Colonic mucosa (tissue), 4 donors: ENCODE measurements around the gene CHST5. TPM values are rescaled to one million over a fixed set of nuclear protein-coding genes. Genes with fewer than 3 reads are reported as not detected.

Source experiments
- DNase-seq: peaks from one replicate; pipeline ENCODE4 v3.0.0-alpha.2; 2020
- H3K27ac ChIP-seq: fragments of 200-600 bp; one replicate; pipeline ENCODE4 v1.8.0; 2021
- H3K27me3 ChIP-seq: fragments of 200-600 bp; one replicate; pipeline ENCODE4 v1.8.0; 2021
- H3K36me3 ChIP-seq: fragments of 200-600 bp; one replicate; pipeline ENCODE4 v1.8.0; 2021
- H3K4me1 ChIP-seq: fragments of 200-600 bp; one replicate; pipeline ENCODE4 v1.8.0; 2021; ENCODE audit warnings: mild to moderate bottlenecking
- H3K4me3 ChIP-seq: fragments of 200-600 bp; one replicate; pipeline ENCODE4 v1.8.0; 2021
- H3K9ac ChIP-seq, 2 donors: one replicate each; pipeline ENCODE4 v1.7.0; 2013; ENCODE audit warnings: control low read depth in 2 of 2, low read depth in 2 of 2, low read length in 2 of 2
- H3K9me3 ChIP-seq: fragments of 200-600 bp; one replicate; pipeline ENCODE4 v1.8.0; 2021
- CTCF ChIP-seq: fragments of 200-600 bp; IDR thresholded peaks from one replicate; pipeline ENCODE4 v1.8.0; 2022; ENCODE audit warnings: antibody characterized with exemption, mild to moderate bottlenecking
- intact Hi-C: fragments of 100-400 bp; cut with DNase I; formaldehyde crosslinking; loops from one replicate; pipeline ENCODE4 v1.14.1; 2022
- total RNA-seq, 2 donors: library from RNA; stranded (reverse); fragmentation: NEBNext Ultra II Directional in 1 of 2; extraction: Animal tissue kit (Norgen Biotek cat#: 25700) in 1 of 2; gene quantifications; one replicate each; pipeline ENCODE4 v1.2.1, GENCODE V29; 2021
- donor health status: healthy.
- donor health status: DM: no; HTN: no; CAD: no.
- donor health status: DM: no; HTN: no; CAD: no.

CHST5 gene
- total RNA-seq, 2 donors from 2014 or later, result 107 to 142 TPM

DNA sequence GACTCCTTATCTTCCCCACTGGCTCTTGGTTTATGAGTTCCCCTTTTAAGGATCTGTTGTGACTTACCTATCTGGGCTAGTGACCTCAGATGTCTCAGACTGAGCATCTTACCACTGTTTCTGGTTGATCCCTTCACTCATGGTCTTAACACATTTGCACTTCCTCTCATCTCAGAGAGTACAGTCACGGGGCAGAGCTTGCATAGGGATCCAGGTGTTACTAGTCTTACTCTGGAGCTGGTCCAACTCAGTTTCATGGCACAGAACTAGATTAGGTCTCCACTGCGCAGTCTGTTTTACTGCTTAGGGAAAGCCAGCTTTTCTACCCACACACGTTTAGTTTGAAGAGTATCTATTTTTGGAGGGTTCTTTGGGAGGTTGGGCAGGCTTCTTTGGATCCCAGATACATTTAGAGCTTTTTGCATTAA lies 40.5 kb upstream of the CHST5 start:
- H3K36me3 ChIP-seq, result peaks cover 22% of the 10 kb centered on the region
- H3K27ac ChIP-seq, result no peak overlapping the region

DNA sequence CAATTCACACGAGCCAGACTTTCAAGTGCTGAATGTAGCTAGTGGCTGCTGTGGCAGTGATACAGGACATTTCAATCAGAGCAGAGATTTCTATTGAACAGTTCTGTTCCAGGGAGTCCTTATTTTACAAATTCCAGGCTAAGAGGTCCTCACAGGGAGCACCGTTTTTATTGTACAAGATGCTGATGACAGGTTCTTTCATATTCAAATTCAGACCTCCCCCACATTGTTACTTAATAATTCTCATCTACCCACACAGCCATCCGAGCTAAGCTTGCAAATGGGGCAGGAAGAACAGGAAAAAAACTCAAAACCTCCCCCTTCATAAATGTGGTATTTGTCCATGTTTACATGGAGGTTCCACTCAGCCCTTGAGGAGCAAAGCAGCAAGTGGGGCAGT lies 40.0 kb upstream of the CHST5 start:
- no peak for DNase-seq
- Histone ChIP-seq H3K9me3 (no peaks in the 10 kb centered on the region), H3K9ac (no peak overlapping the region), H3K27me3 (no peaks in the 10 kb centered on the region), H3K36me3 (peaks cover 22% of the 10 kb centered on the region), H3K4me1 (peaks cover under 1% of the 10 kb centered on the region), H3K27ac (no peak overlapping the region), H3K4me3 (no peak overlapping the region)
- intact Hi-C loops, result no loop called here
- TF ChIP-seq CTCF, result no peak

More for the DNA sequence above, 40.5 kb upstream of the CHST5 start:
- no peak for TF ChIP-seq CTCF
- H3K4me1 ChIP-seq, result no peaks in the 10 kb centered on the region
- no peak overlapping the region for H3K9ac ChIP-seq
- no peak for DNase-seq
- H3K9me3 ChIP-seq, result no peaks in the 10 kb centered on the region
- intact Hi-C loops, result no loop called here
- no peaks in the 10 kb centered on the region for H3K27me3 ChIP-seq
- H3K4me3 ChIP-seq, result no peak overlapping the region

DNA sequence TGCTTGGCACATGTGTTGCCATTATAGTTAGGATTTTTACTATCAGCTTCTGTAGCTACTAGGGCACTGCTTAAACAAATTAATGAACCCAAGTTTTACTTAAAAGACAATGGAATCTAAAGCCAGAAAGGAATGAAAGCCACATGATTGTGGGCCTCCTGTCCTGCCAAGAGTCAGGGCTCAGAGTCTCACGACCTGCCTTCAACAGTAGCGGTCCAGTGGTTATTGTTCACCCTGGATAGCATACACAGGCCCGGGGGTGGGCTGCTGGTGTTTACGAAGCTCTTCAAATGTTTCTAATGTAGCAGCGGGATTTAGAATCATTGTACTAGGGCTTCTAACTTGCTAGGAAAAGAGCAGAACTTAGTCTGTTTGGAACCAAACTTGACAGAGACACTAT lies 38.0 kb upstream of the CHST5 start:
- TF ChIP-seq CTCF, result no peak
- no peak overlapping the region for H3K27ac ChIP-seq
- no peak overlapping the region for H3K4me3 ChIP-seq
- H3K9ac ChIP-seq, result no peak overlapping the region
- H3K4me1 ChIP-seq, result peaks cover 4% of the 10 kb centered on the region
- peaks cover 22% of the 10 kb centered on the region for H3K36me3 ChIP-seq
- H3K27me3 ChIP-seq, result no peaks in the 10 kb centered on the region
- no peaks in the 10 kb centered on the region for H3K9me3 ChIP-seq
- DNase-seq, result no peak
- intact Hi-C loops, result no loop called here

- no peak for TF ChIP-seq CTCF
- Histone ChIP-seq H3K27ac (no peak overlapping the region), H3K27me3 (no peaks in the 10 kb centered on the region), H3K36me3 (peaks cover 21% of the 10 kb centered on the region), H3K9ac (no peak overlapping the region), H3K9me3 (no peaks in the 10 kb centered on the region), H3K4me3 (no peak overlapping the region), H3K4me1 (peaks cover 4% of the 10 kb centered on the region)
- no peak for DNase-seq
- intact Hi-C loops, result no loop called here
Measured at GRCh38 chr16:75572864-75573542, 37.1 kb upstream of the CHST5 start.

GRCh38 chr16:75570396-75571065 lies 34.6 kb upstream of the CHST5 start:
- no peak overlapping the region for H3K4me3 ChIP-seq
- H3K9ac ChIP-seq, result no peak overlapping the region
- TF ChIP-seq CTCF, result no peak
- no peaks in the 10 kb centered on the region for H3K9me3 ChIP-seq
- H3K27me3 ChIP-seq, result no peaks in the 10 kb centered on the region
- H3K36me3 ChIP-seq, result peaks cover 19% of the 10 kb centered on the region
- H3K27ac ChIP-seq, result no peak overlapping the region
- DNase-seq, result no peak
- H3K4me1 ChIP-seq, result peaks cover 11% of the 10 kb centered on the region
- intact Hi-C loops, result no loop called here
